SK-N-SH (cell line): ENCODE results near the gene BOK. TPM values are rescaled to one million over a fixed set of nuclear protein-coding genes. Genes with fewer than 3 reads are reported as not detected.

ENCODE experiments used
- CTCF ChIA-PET: fragments of 300-600, 350-600 bp; formaldehyde crosslinking; extraction: SDS; loops from one replicate; lab custom pipeline; 2021; lab: Yijun Ruan, JAX
- POLR2A ChIA-PET: fragments of 350-600 bp; sonication (Branson Sonifier 250); formaldehyde crosslinking; extraction: SDS; loops from one replicate; lab custom pipeline; 2020; ENCODE audit warnings: antibody characterized with exemption, inconsistent platforms; lab: Yijun Ruan, JAX
- DNase-seq: peaks from one replicate; pipeline ENCODE4 v3.0.0; 2012
- H2AFZ ChIP-seq: fragments of 200-600 bp; sonication (generic); 2 replicates; pipeline ENCODE4 v1.8.1; 2016; ENCODE audit warnings: antibody characterized with exemption, mild to moderate bottlenecking, low read depth
- H3F3A ChIP-seq: fragments of 200-600 bp; sonication (generic); replicated peaks from 2 replicates; pipeline ENCODE3; 2016; ENCODE audit warnings: antibody characterized with exemption, mild to moderate bottlenecking; ENCODE audit not compliant: insufficient read depth
- H3K27ac ChIP-seq, 2 experiments: fragments of 200-500 bp in 1 of 2; fragments of 200-600 bp in 1 of 2; sonication (Bioruptor generic) in 1 of 2; sonication (generic), shearing (Covaris generic) in 1 of 2; 2 replicates each; pipeline versions ENCODE4 v1.5.1 to v1.6.1; 2014 to 2016; ENCODE audit warnings: low read depth in 2 of 2, inconsistent platforms in 1 of 2, low read length in 1 of 2, mild to moderate bottlenecking in 1 of 2, mixed read lengths in 1 of 2
- H3K27me3 ChIP-seq: fragments of 200-600 bp; sonication (generic), shearing (Covaris generic); 2 replicates; pipeline ENCODE4 v1.6.1; 2016; ENCODE audit warnings: mixed run types; ENCODE audit not compliant: insufficient read depth
- H3K36me3 ChIP-seq, 2 experiments: fragments of 200-500 bp in 1 of 2; fragments of 200-600 bp in 1 of 2; sonication (Bioruptor generic) in 1 of 2; sonication (generic) in 1 of 2; replicated peaks in 1 of 2; 2 replicates each; pipeline versions ENCODE3 to v1.5.1; 2014 to 2016; ENCODE audit warnings: low read length in 1 of 2, mild to moderate bottlenecking in 1 of 2; ENCODE audit not compliant: insufficient read depth in 2 of 2, control insufficient read depth in 1 of 2
- H3K4me1 ChIP-seq, 2 experiments: fragments of 200-500 bp in 1 of 2; fragments of 200-600 bp in 1 of 2; sonication (Bioruptor generic) in 1 of 2; sonication (generic), shearing (Covaris generic) in 1 of 2; 2 replicates each; pipeline versions ENCODE4 v1.5.1 to v1.6.1; 2014 to 2016; ENCODE audit warnings: low read depth in 1 of 2, low read length in 1 of 2, mixed run types in 1 of 2; ENCODE audit not compliant: insufficient read depth in 2 of 2, control insufficient read depth in 1 of 2
- H3K4me2 ChIP-seq: fragments of 200-600 bp; sonication (generic), shearing (Covaris generic); 2 replicates; pipeline ENCODE4 v1.6.1; 2017; ENCODE audit warnings: mixed run types
- H3K4me3 ChIP-seq, 2 experiments: fragments of 200-500 bp in 1 of 2; fragments of 200-600 bp in 1 of 2; sonication (Bioruptor generic) in 1 of 2; sonication (generic), shearing (Covaris generic) in 1 of 2; 2 replicates each; pipeline versions ENCODE4 v1.5.1 to v1.8.1; 2014 to 2016; ENCODE audit warnings: low read depth in 2 of 2, inconsistent platforms in 1 of 2, low read length in 1 of 2, mild to moderate bottlenecking in 1 of 2, mixed read lengths in 1 of 2, moderate library complexity in 1 of 2
- H3K79me2 ChIP-seq: fragments of 200-600 bp; sonication (generic); 2 replicates; pipeline ENCODE4 v1.8.1; 2017; ENCODE audit warnings: mild to moderate bottlenecking; ENCODE audit not compliant: insufficient read depth
- H3K9ac ChIP-seq: fragments of 200-600 bp; sonication (generic); 2 replicates; pipeline ENCODE4 v1.6.1; 2017; ENCODE audit warnings: mixed run types
- H3K9me2 ChIP-seq: fragments of 200-600 bp; sonication (generic); 2 replicates; pipeline ENCODE4 v1.6.1; 2017; ENCODE audit warnings: mixed run types
- H3K9me3 ChIP-seq: fragments of 200-600 bp; sonication (generic); 2 replicates; pipeline ENCODE4 v1.6.1; 2017; ENCODE audit warnings: mixed run types, mild to moderate bottlenecking, moderate library complexity
- H4K20me1 ChIP-seq: fragments of 200-600 bp; sonication (generic); 2 replicates; pipeline ENCODE4 v1.6.1; 2017; ENCODE audit warnings: mild to moderate bottlenecking, mixed run types; ENCODE audit not compliant: insufficient read depth
- CHD2 ChIP-seq: fragments of 150-350 bp; IDR thresholded peaks from 2 replicates; pipeline ENCODE4 v1.6.1; 2018; ENCODE audit warnings: low read length; ENCODE audit not compliant: partially characterized antibody
- CTCF ChIP-seq: fragments of 200-600 bp; sonication (generic); IDR thresholded peaks from 2 replicates; pipeline ENCODE4 v1.6.1; 2017; ENCODE audit warnings: antibody characterized with exemption, mild to moderate bottlenecking, moderate library complexity
- ELF1 ChIP-seq: IDR thresholded peaks from 2 replicates; pipeline ENCODE4 v1.4.0; 2012
- FOSL2 ChIP-seq: IDR thresholded peaks from 2 replicates; pipeline ENCODE4 v1.4.0; 2012; ENCODE audit warnings: low read depth, mild to moderate bottlenecking, moderate library complexity, borderline replicate concordance
- FOXJ3 ChIP-seq: sonication (generic); formaldehyde crosslinking; IDR thresholded peaks from 2 replicates; pipeline ENCODE4 v1.5.1; 2020; ENCODE audit warnings: mild to moderate bottlenecking, missing genetic modification reagents
- GABPA ChIP-seq: IDR thresholded peaks from 2 replicates; pipeline ENCODE4 v1.4.0; 2012; ENCODE audit warnings: low read depth, mild to moderate bottlenecking
- JUND ChIP-seq: IDR thresholded peaks from 2 replicates; pipeline ENCODE4 v1.4.0; 2012
- NFIC ChIP-seq: IDR thresholded peaks from 2 replicates; pipeline ENCODE4 v1.4.0; 2012; ENCODE audit warnings: borderline replicate concordance
- NRF1 ChIP-seq: IDR thresholded peaks from 2 replicates; pipeline ENCODE4 v1.6.1; 2012; ENCODE audit warnings: low read depth, mild to moderate bottlenecking, low read length
- POLR2AphosphoS5 ChIP-seq: IDR thresholded peaks from 2 replicates; pipeline ENCODE4 v1.6.1; 2012; ENCODE audit warnings: low read depth, low read length
- RAD21 ChIP-seq: IDR thresholded peaks from 2 replicates; pipeline ENCODE4 v1.6.1; 2012; ENCODE audit warnings: mild to moderate bottlenecking, low read length
- TAF1 ChIP-seq: IDR thresholded peaks from 2 replicates; pipeline ENCODE4 v1.6.1; 2012; ENCODE audit warnings: low read depth, mild to moderate bottlenecking, low read length, moderate library complexity, borderline replicate concordance
- USF1 ChIP-seq: IDR thresholded peaks from 2 replicates; pipeline ENCODE4 v1.4.0; 2012; ENCODE audit warnings: low read depth, borderline replicate concordance
- ZBTB33 ChIP-seq: IDR thresholded peaks from 2 replicates; pipeline ENCODE4 v1.4.0; 2012; ENCODE audit warnings: low read depth, borderline replicate concordance
- WGBS: methylation state at CpG from one replicate; pipeline ENCODE4 v1.1.6; 2017; ENCODE audit warnings: low lambda C conversion rate; 5-methylcytosine and 5-hydroxymethylcytosine counted together
- polyA plus RNA-seq, 3 experiments: library from polyadenylated mRNA; depleted of rRNA; stranded (reverse); fragments of >200 nt; gene quantifications; 2 replicates each; pipeline ENCODE4 v1.2.3, GENCODE V29; 2012
- TF ChIP-seq, protein P1 (sequence below): IDR thresholded peaks from 2 replicates; pipeline ENCODE4 v1.6.1; 2012; ENCODE audit warnings: mild to moderate bottlenecking, low read depth, low read length, moderate library complexity
- TF ChIP-seq, protein P2 (sequence below): fragments of 150-350 bp; IDR thresholded peaks from 2 replicates; pipeline ENCODE4 v1.6.1; 2017; ENCODE audit warnings: antibody characterized with exemption, low read length, low read depth, borderline replicate concordance

BOK gene
- polyA plus RNA-seq, 1 of the 3 experiments (the other 2 are of a cell fraction): 1.7 TPM

DNA sequence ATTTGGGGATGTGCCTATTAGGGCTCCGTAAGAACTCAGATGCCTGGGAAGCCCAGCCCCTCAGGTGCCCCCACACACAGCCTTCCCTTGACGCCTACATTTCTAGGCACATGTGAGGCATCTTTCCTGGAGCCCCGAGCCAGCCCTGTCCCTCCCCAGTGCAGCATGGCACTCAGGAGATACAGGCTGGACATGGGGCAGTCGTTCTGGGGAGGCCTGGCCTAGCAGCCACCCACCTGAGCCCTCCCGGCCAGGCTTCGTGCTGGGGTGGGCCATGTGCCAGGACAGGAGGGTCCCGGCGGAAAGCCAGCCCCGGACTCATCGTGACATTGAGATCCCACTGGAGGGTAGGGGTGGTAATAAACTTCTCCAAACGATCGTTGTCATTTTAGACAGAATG is 15.2 kb downstream of the BOK start:
- no peaks in the 10 kb centered on the region for H3K79me2 ChIP-seq
- ChIA-PET POLR2A (no interaction called here), CTCF (no interaction called here)
- no peaks in the 10 kb centered on the region for H3K9me2 ChIP-seq
- H2AFZ ChIP-seq: no peak overlapping the region
- WGBS: 96% methylated on average over 12 of the region's 12 CpGs
- no peaks in the 10 kb centered on the region for H3F3A ChIP-seq
- no peaks in the 10 kb centered on the region for H3K36me3 ChIP-seq
- no peak overlapping the region for H3K9ac ChIP-seq
- no peak overlapping the region for H3K27ac ChIP-seq
- TF ChIP-seq CTCF: no peak
- TF ChIP-seq, protein P1, sequence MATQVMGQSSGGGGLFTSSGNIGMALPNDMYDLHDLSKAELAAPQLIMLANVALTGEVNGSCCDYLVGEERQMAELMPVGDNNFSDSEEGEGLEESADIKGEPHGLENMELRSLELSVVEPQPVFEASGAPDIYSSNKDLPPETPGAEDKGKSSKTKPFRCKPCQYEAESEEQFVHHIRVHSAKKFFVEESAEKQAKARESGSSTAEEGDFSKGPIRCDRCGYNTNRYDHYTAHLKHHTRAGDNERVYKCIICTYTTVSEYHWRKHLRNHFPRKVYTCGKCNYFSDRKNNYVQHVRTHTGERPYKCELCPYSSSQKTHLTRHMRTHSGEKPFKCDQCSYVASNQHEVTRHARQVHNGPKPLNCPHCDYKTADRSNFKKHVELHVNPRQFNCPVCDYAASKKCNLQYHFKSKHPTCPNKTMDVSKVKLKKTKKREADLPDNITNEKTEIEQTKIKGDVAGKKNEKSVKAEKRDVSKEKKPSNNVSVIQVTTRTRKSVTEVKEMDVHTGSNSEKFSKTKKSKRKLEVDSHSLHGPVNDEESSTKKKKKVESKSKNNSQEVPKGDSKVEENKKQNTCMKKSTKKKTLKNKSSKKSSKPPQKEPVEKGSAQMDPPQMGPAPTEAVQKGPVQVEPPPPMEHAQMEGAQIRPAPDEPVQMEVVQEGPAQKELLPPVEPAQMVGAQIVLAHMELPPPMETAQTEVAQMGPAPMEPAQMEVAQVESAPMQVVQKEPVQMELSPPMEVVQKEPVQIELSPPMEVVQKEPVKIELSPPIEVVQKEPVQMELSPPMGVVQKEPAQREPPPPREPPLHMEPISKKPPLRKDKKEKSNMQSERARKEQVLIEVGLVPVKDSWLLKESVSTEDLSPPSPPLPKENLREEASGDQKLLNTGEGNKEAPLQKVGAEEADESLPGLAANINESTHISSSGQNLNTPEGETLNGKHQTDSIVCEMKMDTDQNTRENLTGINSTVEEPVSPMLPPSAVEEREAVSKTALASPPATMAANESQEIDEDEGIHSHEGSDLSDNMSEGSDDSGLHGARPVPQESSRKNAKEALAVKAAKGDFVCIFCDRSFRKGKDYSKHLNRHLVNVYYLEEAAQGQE: no peak
- TF ChIP-seq, protein P2, sequence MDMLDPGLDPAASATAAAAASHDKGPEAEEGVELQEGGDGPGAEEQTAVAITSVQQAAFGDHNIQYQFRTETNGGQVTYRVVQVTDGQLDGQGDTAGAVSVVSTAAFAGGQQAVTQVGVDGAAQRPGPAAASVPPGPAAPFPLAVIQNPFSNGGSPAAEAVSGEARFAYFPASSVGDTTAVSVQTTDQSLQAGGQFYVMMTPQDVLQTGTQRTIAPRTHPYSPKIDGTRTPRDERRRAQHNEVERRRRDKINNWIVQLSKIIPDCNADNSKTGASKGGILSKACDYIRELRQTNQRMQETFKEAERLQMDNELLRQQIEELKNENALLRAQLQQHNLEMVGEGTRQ: no peak
- no peak for TF ChIP-seq POLR2AphosphoS5
- no peak for TF ChIP-seq USF1
- no peak for TF ChIP-seq CHD2
- no peak for TF ChIP-seq FOXJ3 (CRISPR knock-in tag)
- TF ChIP-seq GABPA: no peak
- no peak for TF ChIP-seq FOSL2
- no peak for TF ChIP-seq ELF1
- no peak for TF ChIP-seq JUND
- TF ChIP-seq NRF1: no peak
- no peak for TF ChIP-seq TAF1
- TF ChIP-seq RAD21: no peak
- no peak for TF ChIP-seq NFIC
- no peak for TF ChIP-seq ZBTB33
- H3K27me3 ChIP-seq: no peaks in the 10 kb centered on the region
- no peaks in the 10 kb centered on the region for H3K4me1 ChIP-seq
- no peak for DNase-seq
- H3K4me2 ChIP-seq: no peak overlapping the region
- no peak overlapping the region for H3K4me3 ChIP-seq
- no peaks in the 10 kb centered on the region for H4K20me1 ChIP-seq
- no peaks in the 10 kb centered on the region for H3K9me3 ChIP-seq
